GM10847 (cell line): ENCODE data around the gene PLXNA3.

ENCODE experiments used
- POLR2A ChIP-seq: IDR thresholded peaks from 2 replicates; pipeline ENCODE4 v1.6.1; 2011; ENCODE audit not compliant: insufficient read length; ENCODE audit errors: extremely low read depth

PLXNA3 gene

GRCh38 chrX:154441984-154442707 is 15.9 kb upstream of the PLXNA3 start:
- TF ChIP-seq POLR2A, result no peak

GRCh38 chrX:154443479-154443910 is 14.6 kb upstream of the PLXNA3 start:
- TF ChIP-seq POLR2A, result no peak

GRCh38 chrX:154443992-154444754 is 13.9 kb upstream of the PLXNA3 start, which contains the start of gene FAM50A:
FAM50A (plus strand) TSS chrX:154444141; CDS start chrX:154444236, 95 bp downstream.
- TF ChIP-seq POLR2A, result no peak

- no peak for TF ChIP-seq POLR2A
These were observed 13.3 kb upstream of the PLXNA3 start for GRCh38 chrX:154444755-154445246.

- TF ChIP-seq POLR2A, result no peak
These were observed 12.3 kb upstream of the PLXNA3 start for GRCh38 chrX:154445776-154446175.

GRCh38 chrX:154446430-154446829 is 11.7 kb upstream of the PLXNA3 start:
- no peak for TF ChIP-seq POLR2A

GRCh38 chrX:154448484-154448883 is 9.6 kb upstream of the PLXNA3 start:
- TF ChIP-seq POLR2A, result no peak

- TF ChIP-seq POLR2A, result no peak
These were observed 8.5 kb upstream of the PLXNA3 start for GRCh38 chrX:154449618-154450017.

- TF ChIP-seq POLR2A, result no peak
These were observed 7.8 kb upstream of the PLXNA3 start for GRCh38 chrX:154450312-154450711.

- no peak for TF ChIP-seq POLR2A
These were observed 5.3 kb upstream of the PLXNA3 start for GRCh38 chrX:154452823-154453222.

- no peak for TF ChIP-seq POLR2A
These were observed 478 bp upstream of the PLXNA3 start for GRCh38 chrX:154457491-154458115.

- no peak for TF ChIP-seq POLR2A
These were observed 1.1 kb downstream of the PLXNA3 start for GRCh38 chrX:154458954-154459778.

- TF ChIP-seq POLR2A, result no peak
These were observed 1.8 kb downstream of the PLXNA3 start for GRCh38 chrX:154459832-154460231.

- no peak for TF ChIP-seq POLR2A
These were observed 2.2 kb downstream of the PLXNA3 start for GRCh38 chrX:154460326-154460725.

- no peak for TF ChIP-seq POLR2A
These were observed 4.3 kb downstream of the PLXNA3 start for GRCh38 chrX:154462396-154462795.
